T-helper 1 cell (primary cell): ENCODE data around the gene EAF1.
"Not testable (repeated sequence)": the region's sequence is repeated elsewhere in the genome, so short reads cannot be mapped to it uniquely, and the experiment has no call there.

ENCODE experiments used
- DNase-seq, 5 donors: peaks; one replicate each; pipeline ENCODE4 v3.0.0-alpha.2; 2012 to 2020
- total RNA-seq, 4 donors: gene quantifications; one replicate each; lab custom pipeline; 2026; lab: John Stamatoyannopoulos, UW

EAF1 gene
- 40.8 to 61.2 (median 46.8) reads per million in 4 donors for total RNA-seq

DNA sequence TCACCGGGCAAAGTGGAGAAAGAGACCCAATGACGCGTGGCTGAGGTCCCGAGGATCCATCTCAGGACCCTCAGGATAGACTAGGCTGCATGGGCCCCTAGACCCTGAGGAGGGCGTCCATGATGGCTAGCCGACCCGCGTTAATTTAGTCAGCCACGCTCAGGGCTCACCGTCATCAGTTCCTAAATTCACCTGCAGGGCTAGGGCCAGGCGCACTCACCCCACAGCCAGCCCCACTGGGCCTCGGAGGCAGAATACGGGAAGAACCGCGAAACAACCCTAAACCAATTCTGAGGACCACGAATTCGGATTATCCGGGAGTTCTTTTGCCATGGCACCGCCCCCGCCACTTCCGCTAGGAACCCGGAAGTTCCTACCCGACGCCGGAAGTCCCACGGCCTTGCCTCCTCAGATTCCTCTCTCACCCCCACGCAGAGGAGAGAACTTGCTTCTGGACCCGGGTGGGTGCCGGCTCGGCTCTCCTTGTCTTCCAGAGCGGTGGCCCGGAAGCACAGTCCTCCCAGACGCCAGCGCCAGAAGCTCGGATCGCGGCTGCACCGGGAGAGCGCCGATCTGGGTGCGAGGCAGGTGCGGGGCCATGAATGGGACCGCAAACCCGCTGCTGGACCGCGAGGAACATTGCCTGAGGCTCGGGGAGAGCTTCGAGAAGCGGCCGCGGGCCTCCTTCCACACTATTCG lies at the start of gene EAF1, which contains the start of gene METTL6:
TSS of gene EAF1 (plus strand) at position 417 of the 699 bp plus-strand sequence. CDS start at position 599, 182 bp downstream.
TSS of gene METTL6 (minus strand) at position 363 of the 699 bp plus-strand sequence. CDS start 1,033 bp downstream, outside the sequence.
- peak; percentile 69 to 85 (median 79) for DNase-seq

DNA sequence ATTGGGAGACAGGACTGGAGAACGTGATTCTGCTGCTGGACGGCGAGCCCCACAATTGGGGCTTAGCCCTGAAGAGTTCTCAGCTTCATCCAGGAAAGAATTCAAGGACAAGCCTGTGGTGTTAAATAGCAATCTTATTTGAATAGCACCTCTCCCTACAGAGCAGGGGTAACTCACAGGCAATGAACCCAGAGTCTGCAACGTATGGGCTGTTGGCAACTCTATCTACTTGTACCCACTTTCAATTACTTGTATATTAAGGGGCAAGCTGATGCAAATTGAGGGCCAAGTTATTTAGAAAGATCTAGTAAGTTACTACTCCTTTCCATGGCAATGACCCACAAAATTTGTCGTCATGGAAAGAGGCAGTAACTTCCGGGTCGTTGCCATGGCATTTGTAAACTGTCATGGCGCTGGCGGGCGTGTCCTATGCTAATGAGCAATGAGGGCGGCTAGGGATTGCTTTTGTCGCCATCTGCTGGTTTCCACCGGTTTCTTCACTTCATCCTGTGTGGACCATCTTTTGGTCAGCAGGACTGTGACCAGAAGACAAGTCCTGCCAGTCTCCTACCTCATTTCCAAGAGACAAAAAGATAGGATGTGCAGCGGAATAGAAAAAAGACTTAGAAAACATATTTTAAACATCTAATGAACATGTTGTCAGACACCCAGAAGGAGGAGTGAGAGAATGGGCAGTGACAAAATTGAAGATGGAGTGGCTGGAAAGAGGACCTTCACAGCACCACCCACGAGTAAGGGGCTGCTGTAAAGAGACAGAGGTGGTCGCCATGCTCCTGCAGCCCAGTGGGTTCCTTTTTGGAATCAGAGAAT lies 49.2 kb upstream of the EAF1 start:
- DNase-seq: peak; percentile 84 to 94 (median 92)

DNA sequence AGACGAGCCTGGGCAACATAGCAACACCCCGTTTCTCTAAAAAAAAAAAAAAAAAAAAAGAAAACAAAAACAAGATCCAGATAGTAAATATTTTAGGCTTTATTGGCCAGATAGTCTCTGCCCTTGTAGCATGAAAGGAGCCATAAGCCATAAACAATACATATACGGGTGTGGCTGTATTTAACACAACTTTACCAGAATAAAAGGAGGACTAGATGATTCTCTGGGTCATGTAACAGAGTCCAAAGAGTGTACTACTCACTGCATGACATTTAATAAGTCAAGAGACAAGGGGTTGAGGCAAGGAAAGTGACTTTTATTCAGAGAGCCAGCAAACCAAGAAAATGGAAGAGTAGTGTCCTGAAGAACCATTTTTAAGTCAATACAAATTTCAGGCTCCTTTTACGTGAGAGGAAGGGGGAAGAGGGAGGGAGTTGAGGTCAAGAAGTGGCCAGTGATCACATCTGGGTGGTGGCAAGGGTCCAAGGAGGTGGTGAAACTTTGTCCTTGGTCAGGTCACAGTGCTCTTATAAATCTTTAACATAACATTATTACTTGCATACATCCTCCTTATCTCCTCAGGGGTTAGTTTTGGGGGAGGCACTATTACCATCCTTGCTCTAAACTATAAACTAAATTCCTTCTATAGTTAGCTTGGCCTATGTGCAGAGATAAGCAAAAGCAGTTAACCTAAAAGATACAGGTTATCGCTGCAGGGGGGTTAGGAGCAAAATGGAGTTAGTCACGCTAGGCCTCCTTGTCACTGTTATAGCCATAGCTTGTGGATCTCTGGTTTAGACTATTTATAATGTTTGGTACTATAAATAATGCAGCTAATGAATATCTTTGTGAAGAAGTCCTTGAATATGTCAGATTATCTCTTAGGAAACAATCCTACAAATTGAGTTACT lies 46.2 kb upstream of the EAF1 start:
- DNase-seq: no peak

DNA sequence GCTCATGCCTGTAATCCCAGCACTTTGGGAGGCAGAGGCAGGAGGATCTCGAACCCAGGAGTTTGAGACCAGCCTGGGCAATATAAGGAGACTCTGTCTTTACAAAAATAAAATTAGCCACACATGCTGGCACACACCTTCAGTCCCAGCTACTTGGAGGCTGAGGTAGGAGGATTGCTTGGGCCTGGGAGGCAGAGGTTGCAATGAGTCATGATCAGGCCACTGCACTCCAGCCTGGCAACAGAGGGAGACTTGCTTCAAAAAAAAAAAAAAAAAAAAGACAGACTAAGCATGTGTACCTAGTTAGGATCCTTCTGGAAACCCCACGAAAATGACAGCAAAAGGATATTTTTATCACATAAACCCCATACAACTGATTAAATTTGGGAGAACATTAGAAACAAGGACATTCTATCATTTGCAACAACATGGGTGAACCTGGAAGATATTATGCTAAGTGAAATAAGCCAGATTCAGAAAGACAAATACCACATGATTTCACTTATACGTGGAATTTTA lies 44.9 kb upstream of the EAF1 start:
- no peak for DNase-seq

DNA sequence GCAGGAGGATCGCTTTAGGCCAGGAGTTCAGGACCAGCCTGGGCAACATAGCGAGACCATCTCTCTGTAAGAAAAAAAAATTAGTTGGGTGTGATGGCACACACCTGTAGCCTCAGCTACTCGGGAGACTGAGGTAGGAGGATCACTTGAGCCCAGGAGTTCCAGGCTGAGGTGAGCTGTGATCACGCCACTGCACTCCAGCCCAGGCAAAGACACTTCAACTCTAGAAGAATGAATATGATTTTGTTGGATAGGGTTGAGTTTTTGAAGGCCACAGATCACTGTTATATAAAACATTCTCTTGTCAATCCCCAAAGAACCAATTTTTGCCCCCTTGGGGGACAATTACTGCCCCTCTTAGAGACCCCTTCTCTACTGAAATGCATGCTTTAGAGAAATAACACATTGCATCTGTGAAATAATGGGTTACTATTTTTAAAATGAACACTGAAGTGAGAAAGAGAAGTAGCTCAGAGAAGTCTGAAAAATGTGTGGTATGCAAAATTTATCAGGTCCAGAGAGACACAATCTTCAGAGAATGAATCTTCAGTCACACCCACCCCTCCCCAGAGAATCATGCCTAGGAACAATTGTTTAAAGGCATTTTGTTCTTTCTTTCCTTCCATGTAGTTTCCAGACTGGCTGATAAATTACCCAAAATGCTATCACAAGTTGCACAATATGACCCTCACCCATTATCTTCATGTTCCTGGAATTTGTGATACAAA lies 42.7 kb upstream of the EAF1 start:
- DNase-seq: no peak

DNA sequence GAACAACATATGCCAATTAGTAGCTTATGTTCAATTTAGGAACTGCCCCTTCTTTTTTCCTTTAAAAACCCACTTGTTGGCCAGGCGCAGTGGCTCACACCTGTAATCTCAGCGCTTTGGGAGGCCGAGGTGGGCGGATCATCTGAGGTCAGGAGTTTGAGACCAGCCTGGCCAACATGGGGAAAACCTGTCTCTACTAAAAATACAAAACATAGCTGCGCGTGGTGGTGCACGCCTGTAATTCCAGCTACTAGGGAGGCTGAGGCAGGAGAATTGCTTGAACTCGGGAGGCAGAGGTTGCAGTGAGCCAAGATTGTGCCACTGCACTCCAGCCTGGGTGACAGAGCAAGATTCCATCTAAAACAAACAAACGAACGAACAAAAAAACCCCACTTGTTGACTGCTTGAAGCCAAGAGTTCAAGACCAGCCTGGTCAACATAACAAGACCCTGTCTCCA lies 42.1 kb upstream of the EAF1 start:
- not testable (repeated sequence) for DNase-seq

DNA sequence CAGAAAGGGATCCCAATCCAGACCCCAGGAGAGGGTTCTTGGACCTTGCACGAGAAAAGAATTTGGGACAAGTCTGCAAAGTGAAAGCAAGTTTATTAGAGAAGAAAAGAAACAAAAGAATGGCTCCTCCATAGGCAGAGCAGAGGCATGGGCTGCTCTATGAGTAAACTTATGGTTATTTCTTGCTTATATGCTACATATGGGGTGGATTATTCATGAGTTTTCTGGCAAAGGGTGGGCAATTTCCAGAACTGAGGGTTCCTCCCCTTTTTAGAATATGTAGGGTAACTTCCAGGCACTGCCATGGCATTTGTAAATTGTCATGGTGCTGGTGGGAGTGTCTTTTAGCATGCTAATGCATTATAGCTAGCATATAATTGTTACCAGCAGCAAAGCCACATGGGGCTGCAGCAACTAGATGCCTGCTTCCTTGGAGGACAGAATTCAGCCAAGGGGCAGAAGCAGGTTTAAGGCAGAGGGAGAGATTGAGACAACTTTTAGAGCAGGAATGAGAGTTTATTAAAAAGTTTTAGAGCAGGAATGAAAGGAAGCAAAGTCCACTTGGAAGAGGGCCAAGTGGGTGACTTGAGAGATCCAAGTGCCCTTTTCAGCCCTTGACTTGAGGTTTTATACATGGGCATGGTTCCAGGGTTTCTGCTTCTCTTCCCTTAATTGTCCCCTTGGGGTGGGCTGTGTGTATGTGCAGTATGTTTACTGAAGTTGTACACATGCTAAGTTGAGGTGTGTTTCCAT lies 41.3 kb upstream of the EAF1 start:
- no peak for DNase-seq

DNA sequence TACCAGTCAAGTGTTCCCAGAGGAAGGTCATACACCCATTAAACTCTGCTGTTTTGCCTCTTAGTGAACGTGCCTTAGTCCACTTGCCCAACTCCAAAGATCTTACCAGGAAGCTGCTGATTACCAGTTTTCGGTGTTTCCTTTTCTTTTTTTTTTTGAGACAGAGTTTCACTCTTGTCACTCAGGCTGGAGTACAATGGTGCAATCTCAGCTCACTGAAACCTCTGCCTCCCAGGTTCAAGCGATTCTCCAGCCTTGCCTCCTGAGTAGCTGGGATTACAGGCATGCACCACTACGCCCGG lies 40.8 kb upstream of the EAF1 start:
- DNase-seq: not testable (repeated sequence)

DNA sequence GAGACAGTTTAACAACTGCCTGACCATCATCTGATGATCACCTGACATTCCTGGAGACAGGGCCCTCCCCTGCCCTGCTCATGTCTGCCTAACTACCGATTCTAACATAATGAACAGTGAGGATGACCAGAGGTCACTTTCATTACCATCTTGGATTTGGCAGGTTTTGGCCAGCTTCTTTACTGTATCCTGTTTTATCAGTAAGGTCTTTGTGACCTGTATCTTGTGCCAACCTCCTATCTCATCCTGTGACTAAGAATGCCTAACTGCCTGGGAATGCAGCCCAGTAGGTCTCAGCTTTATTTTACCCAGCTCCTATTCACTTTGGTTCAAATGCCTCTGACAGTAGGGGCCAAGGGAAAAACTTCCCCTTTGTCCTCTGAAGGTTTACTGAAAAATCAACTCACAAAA lies 40.2 kb upstream of the EAF1 start:
- DNase-seq: no peak

DNA sequence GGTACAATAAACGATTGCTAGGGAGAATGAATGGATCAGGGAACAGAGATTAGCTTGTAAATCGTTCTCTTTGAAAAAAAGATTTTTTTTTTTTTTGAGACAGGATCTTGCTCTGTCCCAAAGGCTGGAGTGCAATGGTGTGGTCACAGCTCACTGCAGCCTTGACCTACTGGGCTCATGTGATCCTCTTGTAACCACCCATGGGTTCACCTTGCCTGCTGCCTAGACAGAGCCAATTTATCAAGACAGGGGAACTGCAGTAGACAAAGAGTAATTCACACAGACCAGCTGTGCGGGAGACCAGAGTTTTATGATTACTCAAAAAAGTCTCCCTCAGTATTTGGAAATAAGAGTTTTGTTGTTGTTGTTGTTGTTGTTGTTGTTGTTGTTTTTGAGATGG lies 39.7 kb upstream of the EAF1 start:
- no peak for DNase-seq

DNA sequence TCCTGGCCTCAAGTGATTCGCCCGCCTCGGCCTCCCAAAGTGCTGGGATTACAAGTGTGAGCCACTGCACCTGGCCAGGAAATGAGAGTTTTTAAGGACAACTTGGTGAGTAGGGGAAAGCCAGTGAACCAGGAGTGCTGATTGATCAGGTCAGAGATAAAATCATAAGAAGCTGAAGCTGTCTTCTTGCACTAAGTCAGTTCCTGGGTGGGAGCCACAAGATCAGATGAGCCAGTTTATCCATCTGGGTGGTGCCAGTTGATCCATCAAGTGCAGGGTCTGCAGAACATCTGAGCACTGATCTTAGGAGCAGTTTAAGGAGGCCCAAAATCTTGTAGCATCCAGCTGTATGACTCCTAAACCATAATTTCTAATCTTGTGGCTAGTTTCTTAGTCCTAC lies 39.1 kb upstream of the EAF1 start:
- not testable (repeated sequence) for DNase-seq

DNA sequence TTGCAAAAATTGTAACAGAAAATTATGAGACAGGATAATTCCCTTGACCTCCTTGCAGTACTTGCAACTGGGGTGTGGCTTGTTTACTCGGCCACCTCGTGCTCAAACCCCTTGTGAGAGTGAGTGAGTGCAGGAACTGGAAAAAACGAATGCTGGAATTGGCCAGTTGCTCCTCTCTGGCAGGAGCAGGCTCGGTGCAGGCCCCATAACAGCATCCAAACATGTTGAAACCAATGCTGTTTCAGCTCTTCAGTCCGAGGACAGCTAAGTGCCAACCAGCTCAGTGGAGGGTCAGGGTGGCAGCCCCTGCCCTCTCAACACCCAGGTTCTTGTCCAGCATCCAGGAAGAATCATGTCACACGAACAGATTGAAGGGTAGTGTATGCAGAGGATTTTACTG lies 36.9 kb upstream of the EAF1 start:
- DNase-seq: no peak

DNA sequence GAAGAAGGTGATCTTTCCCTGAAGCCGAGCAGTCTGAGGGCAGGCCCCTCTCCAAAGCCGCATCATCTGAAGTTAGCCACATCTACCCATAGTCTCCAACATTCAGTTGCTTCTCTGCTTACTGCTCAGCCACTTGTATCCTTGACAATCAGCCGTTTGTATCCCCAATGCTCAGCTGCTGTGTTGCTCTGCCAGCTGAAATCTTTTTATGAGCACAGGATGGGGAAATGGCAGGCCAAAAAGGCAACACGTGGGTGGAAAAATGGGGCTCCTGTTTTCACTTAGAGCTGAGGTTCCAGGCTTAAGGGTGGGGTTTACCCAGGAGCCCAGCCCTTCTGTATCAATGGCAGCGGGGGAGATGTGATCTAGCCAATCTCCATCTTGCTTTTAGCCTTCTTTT lies 36.4 kb upstream of the EAF1 start:
- no peak for DNase-seq

DNA sequence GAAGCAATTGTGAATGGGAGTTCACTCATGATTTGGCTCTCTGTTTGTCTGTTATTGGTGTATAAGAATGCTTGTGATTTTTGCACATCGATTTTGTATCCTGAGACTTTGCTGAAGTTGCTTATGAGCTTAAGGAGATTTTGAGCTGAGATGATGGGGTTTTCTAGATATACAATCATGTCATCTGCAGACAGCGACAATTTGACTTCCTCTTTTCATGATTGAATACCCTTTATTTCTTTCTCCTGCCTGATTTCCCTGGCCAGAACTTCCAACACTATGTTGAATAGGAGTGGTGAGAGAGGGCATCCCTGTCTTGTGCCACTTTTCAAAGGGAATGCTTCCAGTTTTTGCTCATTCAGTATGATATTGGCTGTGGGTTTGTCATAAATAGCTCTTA lies 34.1 kb upstream of the EAF1 start:
- DNase-seq: not testable (repeated sequence)

DNA sequence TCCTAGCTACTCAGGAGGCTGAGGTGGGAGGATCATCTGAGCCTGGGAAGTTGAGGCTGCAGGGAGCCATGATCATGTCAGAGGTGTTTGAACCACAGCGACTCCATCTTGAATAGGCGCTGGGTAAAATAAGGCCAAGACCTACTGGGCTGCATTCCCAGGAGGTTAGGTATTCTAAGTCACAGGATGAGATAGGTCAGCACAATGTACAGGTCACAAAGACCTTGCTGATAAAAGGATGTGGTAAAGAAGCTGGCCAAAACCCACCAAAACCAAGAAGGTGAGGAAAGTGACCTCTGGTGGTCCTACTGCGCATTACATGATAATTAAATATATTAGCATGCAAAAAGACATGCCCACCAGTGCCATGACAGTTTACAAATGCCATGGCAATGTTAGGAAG lies 28.7 kb upstream of the EAF1 start:
- DNase-seq: peak in 1 of 5 donors; percentile 21

DNA sequence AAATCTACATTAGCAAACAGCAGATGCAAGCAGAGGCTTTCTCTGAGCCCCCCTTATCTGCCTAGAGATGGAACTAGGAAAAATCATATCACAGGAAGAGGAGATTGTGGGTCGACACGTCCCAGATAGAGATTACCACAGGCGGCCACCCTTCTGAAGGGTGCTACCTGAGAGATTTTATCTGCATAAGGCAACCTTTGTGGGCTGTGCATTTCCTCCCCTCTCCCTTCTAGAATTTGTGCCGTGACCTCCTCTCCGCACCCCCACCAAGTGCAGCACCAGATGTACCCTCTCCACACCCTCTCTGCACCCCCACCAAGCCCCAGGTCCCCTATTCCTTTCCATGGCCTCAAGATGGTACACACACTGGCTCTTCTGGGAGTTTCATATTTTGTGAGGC lies 27.4 kb upstream of the EAF1 start:
- DNase-seq: no peak

DNA sequence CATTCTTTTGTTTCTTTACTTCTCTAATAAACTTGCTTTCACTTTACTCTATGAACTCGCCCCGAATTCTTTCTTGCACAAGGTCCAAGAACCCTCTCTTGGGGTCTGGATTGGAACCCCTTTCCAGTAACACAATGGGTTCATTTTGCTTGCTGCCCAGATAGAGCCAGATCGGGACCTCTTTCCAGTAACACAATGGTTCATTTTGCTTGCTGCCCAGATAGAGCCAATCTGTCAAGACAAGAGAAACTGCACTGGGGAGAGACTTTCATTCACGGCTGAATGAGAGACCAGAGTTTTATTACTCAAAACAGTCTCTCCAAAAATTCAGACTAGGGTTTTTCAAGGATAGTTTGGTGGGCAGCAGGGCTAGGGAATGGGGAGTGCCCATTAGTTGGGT lies 25.5 kb upstream of the EAF1 start:
- DNase-seq: no peak

DNA sequence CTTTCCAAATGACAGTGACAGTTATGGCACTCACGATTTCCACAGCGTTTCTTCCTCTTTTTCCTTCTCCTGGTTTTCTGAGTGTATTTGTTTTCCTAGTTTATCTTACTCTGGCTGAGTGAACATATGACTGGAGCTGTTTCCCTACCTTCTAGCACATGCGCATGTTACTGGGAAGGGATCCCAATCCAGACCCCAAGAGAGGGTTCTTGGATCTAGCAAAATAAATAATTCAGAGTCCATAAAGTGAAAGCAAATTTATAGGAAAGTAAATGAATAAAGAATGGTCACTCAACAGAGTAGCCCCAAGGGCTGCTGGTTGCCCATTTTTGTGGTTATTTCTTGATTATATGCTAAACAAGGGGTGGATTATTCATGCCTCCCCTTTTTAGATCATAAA lies 23.9 kb upstream of the EAF1 start:
- no peak for DNase-seq

DNA sequence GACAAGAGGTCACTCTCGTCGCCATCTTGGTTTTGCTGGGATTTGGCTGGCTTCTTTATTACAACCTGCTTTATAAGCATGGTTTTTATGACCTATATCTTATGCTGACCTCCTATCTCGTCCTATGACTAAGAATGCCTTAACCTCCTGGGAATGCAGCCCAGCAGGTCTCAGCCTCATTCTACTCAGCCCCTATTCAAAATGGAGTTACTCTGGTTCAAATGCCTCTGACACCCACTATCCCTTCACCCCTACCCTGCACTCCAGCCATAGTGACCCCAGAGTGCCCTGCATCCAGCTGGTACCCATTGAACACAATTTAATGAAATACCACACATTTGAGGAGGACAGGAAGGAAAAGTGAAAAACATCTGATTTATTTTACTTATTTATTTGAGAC lies 23.4 kb upstream of the EAF1 start:
- no peak for DNase-seq

DNA sequence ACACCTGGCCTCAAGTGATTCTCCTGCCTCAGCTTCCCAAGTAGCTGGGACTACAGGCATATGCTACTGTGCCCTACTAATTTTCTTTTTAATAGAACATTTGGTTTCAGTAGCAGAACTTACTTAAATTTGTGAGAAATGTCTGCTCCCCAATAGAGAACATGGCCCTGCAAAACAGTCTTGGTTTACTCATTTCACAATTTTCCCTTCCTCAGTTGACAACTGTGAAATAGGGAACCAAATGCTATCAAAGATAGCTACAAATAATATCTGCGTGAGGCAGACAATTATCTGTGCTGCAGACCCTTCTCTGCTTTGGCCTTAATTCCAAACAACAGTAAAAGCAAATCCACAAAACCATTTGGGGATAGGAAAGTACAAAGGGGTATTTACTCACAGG lies 22.6 kb upstream of the EAF1 start:
- DNase-seq: no peak

DNA sequence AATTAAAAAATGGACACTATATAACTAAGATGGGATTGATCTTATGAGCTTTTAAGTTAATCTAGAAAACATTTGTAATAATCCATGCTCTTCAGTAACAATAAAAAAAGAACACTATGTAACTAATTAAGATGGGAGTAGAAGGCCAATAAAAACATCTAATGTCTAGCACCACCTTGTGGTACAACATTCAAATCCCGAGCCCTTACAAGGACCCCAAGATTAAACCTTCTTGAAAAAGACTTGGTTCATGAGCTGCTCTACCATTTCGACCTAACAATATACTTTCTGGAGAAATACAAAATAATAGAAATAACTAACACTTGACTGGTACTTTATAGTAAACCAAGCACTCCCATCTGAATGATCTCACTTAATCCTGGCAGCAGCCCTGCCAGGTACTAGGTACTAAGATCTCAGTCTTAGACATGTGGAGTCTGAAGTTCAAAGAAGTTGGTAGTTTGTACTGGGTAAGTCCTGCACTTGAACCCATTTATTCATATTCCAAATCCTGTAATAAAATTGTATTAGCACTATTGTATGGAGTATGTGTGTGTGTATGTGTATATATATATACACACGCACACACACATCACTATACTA lies 21.8 kb upstream of the EAF1 start:
- peak in 2 of 5 donors; percentile 12 to 63 for DNase-seq
